Measurements from ENCODE around the gene SPDYE2. TPM values are rescaled to one million over a fixed set of nuclear protein-coding genes. Genes with fewer than 3 reads are reported as not detected.
"Not testable (repeated sequence)": the region's sequence is repeated elsewhere in the genome, so short reads cannot be mapped to it uniquely, and the experiment has no call there.

SPDYE2 gene
- polyA plus RNA-seq, 3 donors: not detected

- intact Hi-C loops (cut with micrococcal nuclease); H3K4me1 ChIP-seq (ENCODE audit: control insufficient read depth in 1 of 2, insufficient read depth in 2 of 2, low read length in 2 of 2); H3K36me3 Mint-ChIP-seq; H3K4me2 ChIP-seq (replicated peaks; ENCODE audit: extremely low read depth, low read length, poor library complexity, severe bottlenecking); H4K20me1 ChIP-seq (ENCODE audit: insufficient read depth, low read length); H3K27me3 ChIP-seq (ENCODE audit: control insufficient read depth in 2 of 2, insufficient read depth in 2 of 2, low read length in 2 of 2); H3K79me2 ChIP-seq (ENCODE audit: insufficient read depth, low read length); H3K4me3 Mint-ChIP-seq; H3K27ac Mint-ChIP-seq; H3K27ac ChIP-seq (ENCODE audit: low read depth in 1 of 2, low read length in 2 of 2); H3K27me3 Mint-ChIP-seq (ENCODE audit: low read depth in 3 of 3); H3K4me3 ChIP-seq (replicated peaks in 1 of 3; ENCODE audit: low read depth in 2 of 3, low read length in 3 of 3); H3K9ac ChIP-seq (ENCODE audit: insufficient read depth, low read length, poor library complexity, severe bottlenecking); H3K9me3 ChIP-seq (replicated peaks in 1 of 2; ENCODE audit: control insufficient read depth in 1 of 2, insufficient read depth in 1 of 2, low read length in 2 of 2); H3K4me1 Mint-ChIP-seq; DNase-seq; H2AFZ ChIP-seq (ENCODE audit: insufficient read depth, low read depth, low read length, poor library complexity, severe bottlenecking); H3K9me3 Mint-ChIP-seq; H3K36me3 ChIP-seq (replicated peaks in 1 of 2; ENCODE audit: control insufficient read depth in 1 of 2, insufficient read depth in 2 of 2, low read length in 2 of 2): not testable (repeated sequence)
- no CpG with 5 or more reads among the region's 2 CpGs for WGBS (ENCODE audit: insufficient coverage)
Observed at GRCh38 chr7:102524803-102525202, 26.2 kb upstream of the SPDYE2 start.

- WGBS (ENCODE audit: insufficient coverage): no CpG with 5 or more reads among the region's 8 CpGs
Observed at GRCh38 chr7:102527182-102527581, 23.8 kb upstream of the SPDYE2 start.

GRCh38 chr7:102527822-102528793, 22.9 kb upstream of the SPDYE2 start:
- H4K20me1 ChIP-seq (ENCODE audit: insufficient read depth, low read length); intact Hi-C loops (cut with micrococcal nuclease): not testable (repeated sequence)

More at GRCh38 chr7:102527182-102527581, 23.8 kb upstream of the SPDYE2 start:
- H3K4me1 Mint-ChIP-seq; H3K4me2 ChIP-seq (replicated peaks; ENCODE audit: extremely low read depth, low read length, poor library complexity, severe bottlenecking); H3K4me1 ChIP-seq (ENCODE audit: control insufficient read depth in 1 of 2, insufficient read depth in 2 of 2, low read length in 2 of 2); H2AFZ ChIP-seq (ENCODE audit: insufficient read depth, low read depth, low read length, poor library complexity, severe bottlenecking); H3K79me2 ChIP-seq (ENCODE audit: insufficient read depth, low read length); H3K4me3 Mint-ChIP-seq; H3K36me3 ChIP-seq (replicated peaks in 1 of 2; ENCODE audit: control insufficient read depth in 1 of 2, insufficient read depth in 2 of 2, low read length in 2 of 2); H4K20me1 ChIP-seq (ENCODE audit: insufficient read depth, low read length); DNase-seq; H3K9me3 Mint-ChIP-seq; H3K9ac ChIP-seq (ENCODE audit: insufficient read depth, low read length, poor library complexity, severe bottlenecking); intact Hi-C loops (cut with micrococcal nuclease); H3K27ac Mint-ChIP-seq; H3K27me3 ChIP-seq (ENCODE audit: control insufficient read depth in 2 of 2, insufficient read depth in 2 of 2, low read length in 2 of 2); H3K27ac ChIP-seq (ENCODE audit: low read depth in 1 of 2, low read length in 2 of 2); H3K4me3 ChIP-seq (replicated peaks in 1 of 3; ENCODE audit: low read depth in 2 of 3, low read length in 3 of 3); H3K36me3 Mint-ChIP-seq; H3K9me3 ChIP-seq (replicated peaks in 1 of 2; ENCODE audit: control insufficient read depth in 1 of 2, insufficient read depth in 1 of 2, low read length in 2 of 2); H3K27me3 Mint-ChIP-seq (ENCODE audit: low read depth in 3 of 3): not testable (repeated sequence)

GRCh38 chr7:102531583-102531982, 19.4 kb upstream of the SPDYE2 start:
- intact Hi-C loops (cut with micrococcal nuclease); H3K27ac Mint-ChIP-seq; H3K4me2 ChIP-seq (replicated peaks; ENCODE audit: extremely low read depth, low read length, poor library complexity, severe bottlenecking): not testable (repeated sequence)

More at GRCh38 chr7:102527822-102528793, 22.9 kb upstream of the SPDYE2 start:
- not testable (repeated sequence) for H3K4me2 ChIP-seq (replicated peaks; ENCODE audit: extremely low read depth, low read length, poor library complexity, severe bottlenecking); H3K4me3 Mint-ChIP-seq; H3K9me3 ChIP-seq (replicated peaks in 1 of 2; ENCODE audit: control insufficient read depth in 1 of 2, insufficient read depth in 1 of 2, low read length in 2 of 2); DNase-seq; H3K79me2 ChIP-seq (ENCODE audit: insufficient read depth, low read length); H3K4me3 ChIP-seq (replicated peaks in 1 of 3; ENCODE audit: low read depth in 2 of 3, low read length in 3 of 3); H2AFZ ChIP-seq (ENCODE audit: insufficient read depth, low read depth, low read length, poor library complexity, severe bottlenecking); H3K4me1 Mint-ChIP-seq; H3K9ac ChIP-seq (ENCODE audit: insufficient read depth, low read length, poor library complexity, severe bottlenecking); H3K36me3 Mint-ChIP-seq; H3K36me3 ChIP-seq (replicated peaks in 1 of 2; ENCODE audit: control insufficient read depth in 1 of 2, insufficient read depth in 2 of 2, low read length in 2 of 2); H3K27me3 Mint-ChIP-seq (ENCODE audit: low read depth in 3 of 3); H3K27ac ChIP-seq (ENCODE audit: low read depth in 1 of 2, low read length in 2 of 2); H3K4me1 ChIP-seq (ENCODE audit: control insufficient read depth in 1 of 2, insufficient read depth in 2 of 2, low read length in 2 of 2); H3K9me3 Mint-ChIP-seq; H3K27ac Mint-ChIP-seq; H3K27me3 ChIP-seq (ENCODE audit: control insufficient read depth in 2 of 2, insufficient read depth in 2 of 2, low read length in 2 of 2)
- no CpG with 5 or more reads among the region's 13 CpGs for WGBS (ENCODE audit: insufficient coverage)

More at GRCh38 chr7:102531583-102531982, 19.4 kb upstream of the SPDYE2 start:
- not testable (repeated sequence) for DNase-seq; H3K27me3 ChIP-seq (ENCODE audit: control insufficient read depth in 2 of 2, insufficient read depth in 2 of 2, low read length in 2 of 2); H3K9ac ChIP-seq (ENCODE audit: insufficient read depth, low read length, poor library complexity, severe bottlenecking); H3K4me3 ChIP-seq (replicated peaks in 1 of 3; ENCODE audit: low read depth in 2 of 3, low read length in 3 of 3); H3K4me1 ChIP-seq (ENCODE audit: control insufficient read depth in 1 of 2, insufficient read depth in 2 of 2, low read length in 2 of 2); H3K36me3 ChIP-seq (replicated peaks in 1 of 2; ENCODE audit: control insufficient read depth in 1 of 2, insufficient read depth in 2 of 2, low read length in 2 of 2); H3K79me2 ChIP-seq (ENCODE audit: insufficient read depth, low read length); H3K27ac ChIP-seq (ENCODE audit: low read depth in 1 of 2, low read length in 2 of 2); H3K36me3 Mint-ChIP-seq; H3K9me3 ChIP-seq (replicated peaks in 1 of 2; ENCODE audit: control insufficient read depth in 1 of 2, insufficient read depth in 1 of 2, low read length in 2 of 2); H3K4me3 Mint-ChIP-seq; H3K9me3 Mint-ChIP-seq; H4K20me1 ChIP-seq (ENCODE audit: insufficient read depth, low read length); H3K4me1 Mint-ChIP-seq; H3K27me3 Mint-ChIP-seq (ENCODE audit: low read depth in 3 of 3); H2AFZ ChIP-seq (ENCODE audit: insufficient read depth, low read depth, low read length, poor library complexity, severe bottlenecking)
- no CpG with 5 or more reads among the region's 7 CpGs for WGBS (ENCODE audit: insufficient coverage)
